ENCODE results near the gene MACROD2.

MACROD2 gene

DNA sequence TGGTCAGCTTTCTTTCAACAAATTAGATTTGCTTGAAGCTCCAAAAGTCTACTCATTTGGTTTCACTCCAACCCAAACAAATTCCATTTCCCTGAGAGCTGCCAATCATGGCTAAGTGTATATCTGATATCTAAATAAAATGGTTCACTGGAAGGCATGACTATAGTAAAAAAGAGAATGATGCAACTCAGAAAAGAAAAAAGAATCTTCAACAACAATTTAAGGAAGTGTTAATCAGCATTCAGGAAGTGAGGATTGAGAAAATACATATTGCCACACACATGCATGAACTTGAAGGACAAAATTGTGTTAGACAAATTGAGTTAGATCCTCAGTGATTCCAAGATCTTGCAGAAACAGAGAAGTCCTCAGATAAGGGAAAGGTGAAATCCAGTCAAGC lies 1315.0 kb downstream of the MACROD2 start:
- H3K4me3 ChIP-seq (ENCODE audit: low read length in 2 of 2): no peak overlapping the region
- H3K27ac ChIP-seq (ENCODE audit: low read length): no peak overlapping the region
- no peaks in the 10 kb centered on the region for H3K27me3 ChIP-seq (ENCODE audit: control insufficient read depth in 1 of 2, insufficient read depth in 2 of 2, low read length in 2 of 2)
- H3K9ac ChIP-seq (ENCODE audit: low read length in 2 of 2): no peak overlapping the region
- no peaks in the 10 kb centered on the region for H3K9me3 ChIP-seq (ENCODE audit: control insufficient read depth in 2 of 2, low read length in 2 of 2)
- H3K4me1 ChIP-seq (ENCODE audit: control insufficient read depth, insufficient read depth, low read length): no peaks in the 10 kb centered on the region
- no peaks in the 10 kb centered on the region for H3K36me3 ChIP-seq (ENCODE audit: control insufficient read depth in 2 of 2, insufficient read depth in 2 of 2, low read length in 2 of 2)

DNA sequence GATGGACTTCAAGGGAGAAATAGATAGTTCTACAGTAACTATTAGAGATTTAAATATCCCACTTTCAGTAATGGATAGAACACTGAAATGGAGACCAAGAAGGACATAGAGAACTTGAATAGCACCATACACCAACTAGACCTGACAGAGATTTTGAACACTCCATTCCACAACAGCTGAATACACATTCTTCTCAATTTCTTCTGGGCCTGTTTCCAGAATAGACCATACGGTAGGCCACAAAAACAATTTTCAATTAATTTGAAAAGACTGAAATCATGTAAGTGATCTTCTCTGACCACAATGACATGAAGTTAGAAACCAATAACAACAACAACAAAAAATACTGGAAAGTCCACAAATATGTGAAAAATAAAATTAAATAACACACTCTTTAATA lies 1321.2 kb downstream of the MACROD2 start:
- Histone ChIP-seq H3K36me3 (ENCODE audit: control insufficient read depth in 2 of 2, insufficient read depth in 2 of 2, low read length in 2 of 2) (no peaks in the 10 kb centered on the region), H3K27ac (ENCODE audit: low read length) (no peak overlapping the region), H3K27me3 (ENCODE audit: control insufficient read depth in 1 of 2, insufficient read depth in 2 of 2, low read length in 2 of 2) (no peaks in the 10 kb centered on the region), H3K4me3 (ENCODE audit: low read length in 2 of 2) (no peak overlapping the region), H3K4me1 (ENCODE audit: control insufficient read depth, insufficient read depth, low read length) (no peaks in the 10 kb centered on the region), H3K9me3 (ENCODE audit: control insufficient read depth in 2 of 2, low read length in 2 of 2) (no peaks in the 10 kb centered on the region), H3K9ac (ENCODE audit: low read length in 2 of 2) (no peak overlapping the region)

DNA sequence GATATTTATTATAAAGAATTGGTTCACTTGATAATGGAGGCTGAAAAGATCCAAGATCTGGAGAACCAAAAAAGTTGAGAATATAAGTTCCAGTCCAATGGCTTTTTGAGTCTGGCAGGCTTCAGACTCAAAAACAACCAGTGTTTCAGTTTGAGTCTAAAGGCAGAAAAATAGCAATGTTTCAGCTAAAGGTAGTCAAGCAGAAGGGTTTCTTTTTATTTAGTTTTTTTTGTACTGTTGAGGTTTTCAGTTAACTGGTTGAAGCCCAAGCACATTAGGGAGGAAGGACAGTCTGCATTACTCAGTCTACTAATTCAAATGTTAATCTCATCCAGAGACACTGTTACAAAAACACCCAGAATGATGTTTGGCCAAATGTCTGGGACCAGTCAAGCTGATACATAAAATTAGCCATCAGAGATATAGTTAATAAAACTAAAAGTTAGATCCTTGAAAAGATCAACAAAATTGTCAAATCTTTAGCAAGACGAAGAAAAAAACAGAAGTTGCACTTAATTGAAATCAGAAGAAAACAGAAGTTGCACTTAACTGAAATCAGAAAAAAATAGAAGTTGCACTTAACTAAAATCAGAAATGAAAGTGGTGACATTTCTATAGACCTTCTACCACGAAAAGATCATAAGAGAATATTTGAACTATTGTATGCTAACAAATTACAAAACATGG lies 1322.4 kb downstream of the MACROD2 start:
- Histone ChIP-seq H3K36me3 (ENCODE audit: control insufficient read depth in 2 of 2, insufficient read depth in 2 of 2, low read length in 2 of 2) (no peaks in the 10 kb centered on the region), H3K4me3 (ENCODE audit: low read length in 2 of 2) (no peak overlapping the region), H3K27ac (ENCODE audit: low read length) (no peak overlapping the region), H3K27me3 (ENCODE audit: control insufficient read depth in 1 of 2, insufficient read depth in 2 of 2, low read length in 2 of 2) (no peaks in the 10 kb centered on the region), H3K9me3 (ENCODE audit: control insufficient read depth in 2 of 2, low read length in 2 of 2) (no peaks in the 10 kb centered on the region), H3K9ac (ENCODE audit: low read length in 2 of 2) (no peak overlapping the region), H3K4me1 (ENCODE audit: control insufficient read depth, insufficient read depth, low read length) (no peaks in the 10 kb centered on the region)

DNA sequence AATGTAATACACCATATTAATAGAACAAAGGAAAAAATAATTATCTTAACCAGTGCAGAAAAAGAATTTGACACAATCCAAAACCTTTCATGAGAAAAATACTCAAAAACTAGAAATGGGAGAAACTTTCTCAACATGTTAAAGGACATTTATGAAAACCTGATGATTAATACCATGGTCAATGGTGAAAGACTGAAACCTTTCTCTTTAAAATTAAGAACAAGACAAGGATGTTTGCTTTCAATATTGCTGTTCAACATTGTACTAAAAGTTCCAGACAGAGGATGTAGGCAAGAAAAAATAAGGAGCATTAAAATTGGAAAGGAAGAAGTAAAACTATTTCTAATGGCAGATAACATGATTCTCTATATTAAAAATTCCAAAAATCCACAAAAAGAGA lies 1323.4 kb downstream of the MACROD2 start:
- H3K4me3 ChIP-seq (ENCODE audit: low read length in 2 of 2): no peak overlapping the region
- H3K36me3 ChIP-seq (ENCODE audit: control insufficient read depth in 2 of 2, insufficient read depth in 2 of 2, low read length in 2 of 2): no peaks in the 10 kb centered on the region
- H3K4me1 ChIP-seq (ENCODE audit: control insufficient read depth, insufficient read depth, low read length): no peaks in the 10 kb centered on the region
- H3K9ac ChIP-seq (ENCODE audit: low read length in 2 of 2): no peak overlapping the region
- H3K9me3 ChIP-seq (ENCODE audit: control insufficient read depth in 2 of 2, low read length in 2 of 2): no peaks in the 10 kb centered on the region
- no peaks in the 10 kb centered on the region for H3K27me3 ChIP-seq (ENCODE audit: control insufficient read depth in 1 of 2, insufficient read depth in 2 of 2, low read length in 2 of 2)
- no peak overlapping the region for H3K27ac ChIP-seq (ENCODE audit: low read length)

DNA sequence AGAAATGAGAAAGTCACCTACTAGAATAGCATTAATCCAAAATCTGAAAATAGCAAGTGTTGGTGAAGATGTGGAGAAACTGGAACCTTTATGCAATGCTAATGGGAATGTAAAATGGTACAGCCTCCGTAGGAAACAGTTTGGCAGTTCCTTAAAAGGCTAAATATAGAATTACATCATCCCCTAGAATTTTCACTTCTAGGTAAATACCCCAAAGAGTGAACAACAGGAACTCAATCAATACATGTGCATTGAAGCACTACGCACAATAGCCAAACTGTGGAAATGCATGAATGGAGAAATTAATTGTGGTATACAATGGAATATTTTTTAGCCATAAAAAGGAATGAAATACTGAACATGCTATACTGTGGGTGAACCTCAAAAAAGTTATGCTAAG lies 1324.1 kb downstream of the MACROD2 start:
- Histone ChIP-seq H3K27ac (ENCODE audit: low read length) (no peak overlapping the region), H3K27me3 (ENCODE audit: control insufficient read depth in 1 of 2, insufficient read depth in 2 of 2, low read length in 2 of 2) (no peaks in the 10 kb centered on the region), H3K4me1 (ENCODE audit: control insufficient read depth, insufficient read depth, low read length) (no peaks in the 10 kb centered on the region), H3K9ac (ENCODE audit: low read length in 2 of 2) (no peak overlapping the region), H3K4me3 (ENCODE audit: low read length in 2 of 2) (no peak overlapping the region), H3K9me3 (ENCODE audit: control insufficient read depth in 2 of 2, low read length in 2 of 2) (no peaks in the 10 kb centered on the region), H3K36me3 (ENCODE audit: control insufficient read depth in 2 of 2, insufficient read depth in 2 of 2, low read length in 2 of 2) (no peaks in the 10 kb centered on the region)

DNA sequence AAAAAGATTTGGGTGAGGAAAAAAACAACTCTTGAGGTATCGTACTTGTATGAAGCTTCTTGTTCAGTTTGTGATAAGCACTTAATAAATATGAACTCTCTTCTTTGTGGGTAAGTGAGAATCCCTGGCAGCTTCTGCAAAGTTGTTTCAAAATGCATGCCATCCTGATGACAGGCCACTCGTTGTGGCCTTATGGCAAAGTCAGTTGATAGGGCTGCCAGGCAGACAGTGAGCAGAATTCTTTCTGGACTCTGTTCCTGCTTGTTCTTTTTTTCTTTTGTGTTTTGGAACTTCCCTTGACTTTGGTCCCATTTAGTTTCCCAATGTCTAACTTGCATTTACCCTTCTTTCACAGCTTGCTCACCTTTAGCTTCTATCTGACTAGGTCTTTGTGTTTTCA lies 1325.6 kb downstream of the MACROD2 start:
- H3K9me3 ChIP-seq (ENCODE audit: control insufficient read depth in 2 of 2, low read length in 2 of 2): no peaks in the 10 kb centered on the region
- no peaks in the 10 kb centered on the region for H3K27me3 ChIP-seq (ENCODE audit: control insufficient read depth in 1 of 2, insufficient read depth in 2 of 2, low read length in 2 of 2)
- no peak overlapping the region for H3K4me3 ChIP-seq (ENCODE audit: low read length in 2 of 2)
- H3K36me3 ChIP-seq (ENCODE audit: control insufficient read depth in 2 of 2, insufficient read depth in 2 of 2, low read length in 2 of 2): no peaks in the 10 kb centered on the region
- no peak overlapping the region for H3K9ac ChIP-seq (ENCODE audit: low read length in 2 of 2)
- H3K27ac ChIP-seq (ENCODE audit: low read length): no peak overlapping the region
- no peaks in the 10 kb centered on the region for H3K4me1 ChIP-seq (ENCODE audit: control insufficient read depth, insufficient read depth, low read length)

DNA sequence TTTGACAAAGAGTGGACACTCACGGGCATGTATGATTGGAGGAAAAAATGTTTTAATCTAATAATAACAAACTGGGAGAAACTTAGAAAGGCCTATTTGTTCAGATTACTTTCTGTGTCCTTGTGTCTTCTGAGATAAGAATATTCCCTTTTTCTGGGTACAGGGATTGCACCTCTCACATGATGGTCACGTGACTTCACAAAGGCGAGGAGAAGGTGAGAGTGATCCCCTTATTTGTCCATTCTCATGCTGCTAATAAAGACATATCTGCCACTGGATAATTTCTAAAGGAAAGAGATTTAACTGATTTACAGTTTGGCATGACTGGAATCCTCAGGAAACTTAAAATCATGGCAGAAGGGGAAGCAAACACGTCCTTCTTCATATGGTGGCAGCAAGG lies 1331.8 kb downstream of the MACROD2 start:
- Histone ChIP-seq H3K4me3 (ENCODE audit: low read length in 2 of 2) (no peak overlapping the region), H3K9ac (ENCODE audit: low read length in 2 of 2) (no peak overlapping the region), H3K27ac (ENCODE audit: low read length) (no peak overlapping the region), H3K27me3 (ENCODE audit: control insufficient read depth in 1 of 2, insufficient read depth in 2 of 2, low read length in 2 of 2) (no peaks in the 10 kb centered on the region), H3K4me1 (ENCODE audit: control insufficient read depth, insufficient read depth, low read length) (no peaks in the 10 kb centered on the region), H3K36me3 (ENCODE audit: control insufficient read depth in 2 of 2, insufficient read depth in 2 of 2, low read length in 2 of 2) (no peaks in the 10 kb centered on the region), H3K9me3 (ENCODE audit: control insufficient read depth in 2 of 2, low read length in 2 of 2) (no peaks in the 10 kb centered on the region)

DNA sequence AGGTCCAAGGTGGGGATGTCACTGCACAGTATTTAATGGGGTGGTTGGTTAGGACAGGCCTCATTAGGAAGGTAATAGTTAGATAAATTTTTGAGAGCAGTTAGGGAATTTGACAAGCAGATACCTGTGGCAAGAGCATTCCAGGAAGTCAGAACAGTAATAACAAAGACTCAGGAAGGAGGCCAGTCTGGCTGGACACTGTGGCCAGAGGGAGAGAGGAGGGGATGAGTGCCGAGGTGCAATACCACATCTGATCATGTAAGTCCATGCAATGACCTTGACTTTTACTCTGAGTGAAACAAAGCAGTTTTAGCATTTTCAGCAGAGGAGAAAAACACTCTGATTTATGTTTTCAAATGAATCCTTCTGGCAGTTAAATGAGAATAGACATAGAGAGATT lies 1332.8 kb downstream of the MACROD2 start:
- Histone ChIP-seq H3K9ac (ENCODE audit: low read length in 2 of 2) (no peak overlapping the region), H3K4me3 (ENCODE audit: low read length in 2 of 2) (no peak overlapping the region), H3K9me3 (ENCODE audit: control insufficient read depth in 2 of 2, low read length in 2 of 2) (no peaks in the 10 kb centered on the region), H3K27me3 (ENCODE audit: control insufficient read depth in 1 of 2, insufficient read depth in 2 of 2, low read length in 2 of 2) (no peaks in the 10 kb centered on the region), H3K4me1 (ENCODE audit: control insufficient read depth, insufficient read depth, low read length) (no peaks in the 10 kb centered on the region), H3K27ac (ENCODE audit: low read length) (no peak overlapping the region), H3K36me3 (ENCODE audit: control insufficient read depth in 2 of 2, insufficient read depth in 2 of 2, low read length in 2 of 2) (no peaks in the 10 kb centered on the region)

DNA sequence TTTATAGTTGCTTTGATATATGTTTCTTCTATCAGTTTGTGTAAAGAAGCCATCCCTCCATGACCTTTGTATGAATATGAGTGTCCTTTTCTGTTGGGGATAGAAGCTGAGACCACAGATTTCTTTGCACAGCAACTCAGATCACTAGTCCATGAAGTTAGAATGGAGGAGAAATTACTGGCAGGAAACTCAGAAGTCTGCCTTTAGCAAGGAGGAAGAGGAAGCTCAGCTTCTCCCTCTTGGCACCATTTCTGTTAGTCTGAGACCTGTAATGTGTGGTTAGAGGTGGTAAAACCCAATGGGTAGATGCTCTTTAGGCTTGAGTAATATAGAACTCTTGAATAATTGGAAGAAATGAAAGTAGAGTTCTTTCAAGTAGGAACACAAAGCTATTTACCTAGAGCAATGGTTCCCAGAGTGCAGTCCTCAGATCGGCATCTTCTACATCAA lies 1337.4 kb downstream of the MACROD2 start:
- Histone ChIP-seq H3K27me3 (ENCODE audit: control insufficient read depth in 1 of 2, insufficient read depth in 2 of 2, low read length in 2 of 2) (no peaks in the 10 kb centered on the region), H3K36me3 (ENCODE audit: control insufficient read depth in 2 of 2, insufficient read depth in 2 of 2, low read length in 2 of 2) (no peaks in the 10 kb centered on the region), H3K4me3 (ENCODE audit: low read length in 2 of 2) (no peak overlapping the region), H3K4me1 (ENCODE audit: control insufficient read depth, insufficient read depth, low read length) (no peaks in the 10 kb centered on the region), H3K27ac (ENCODE audit: low read length) (no peak overlapping the region), H3K9ac (ENCODE audit: low read length in 2 of 2) (no peak overlapping the region), H3K9me3 (ENCODE audit: control insufficient read depth in 2 of 2, low read length in 2 of 2) (no peaks in the 10 kb centered on the region)

DNA sequence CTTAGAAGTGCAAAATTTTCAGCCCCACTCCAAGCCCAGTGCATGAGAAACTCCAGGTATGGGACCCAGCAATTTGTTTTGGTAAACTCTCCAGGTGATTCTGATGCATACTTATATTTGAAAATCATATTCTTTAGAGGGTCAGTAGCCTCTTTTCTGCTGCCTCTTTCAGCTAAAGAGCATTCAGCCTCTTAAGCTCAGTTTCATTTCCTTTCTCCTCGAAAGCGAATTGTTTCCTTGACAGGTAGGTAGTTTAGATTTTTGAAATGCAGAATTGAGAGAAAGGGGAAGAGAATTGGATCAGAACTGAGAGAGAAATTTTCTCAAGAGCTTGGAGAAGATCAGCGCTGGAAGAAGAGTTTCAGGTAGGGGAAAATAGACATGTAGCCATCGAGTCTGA lies 1337.9 kb downstream of the MACROD2 start:
- no peak overlapping the region for H3K9ac ChIP-seq (ENCODE audit: low read length in 2 of 2)
- no peaks in the 10 kb centered on the region for H3K4me1 ChIP-seq (ENCODE audit: control insufficient read depth, insufficient read depth, low read length)
- no peak overlapping the region for H3K4me3 ChIP-seq (ENCODE audit: low read length in 2 of 2)
- no peaks in the 10 kb centered on the region for H3K9me3 ChIP-seq (ENCODE audit: control insufficient read depth in 2 of 2, low read length in 2 of 2)
- H3K36me3 ChIP-seq (ENCODE audit: control insufficient read depth in 2 of 2, insufficient read depth in 2 of 2, low read length in 2 of 2): no peaks in the 10 kb centered on the region
- no peaks in the 10 kb centered on the region for H3K27me3 ChIP-seq (ENCODE audit: control insufficient read depth in 1 of 2, insufficient read depth in 2 of 2, low read length in 2 of 2)
- H3K27ac ChIP-seq (ENCODE audit: low read length): no peak overlapping the region

DNA sequence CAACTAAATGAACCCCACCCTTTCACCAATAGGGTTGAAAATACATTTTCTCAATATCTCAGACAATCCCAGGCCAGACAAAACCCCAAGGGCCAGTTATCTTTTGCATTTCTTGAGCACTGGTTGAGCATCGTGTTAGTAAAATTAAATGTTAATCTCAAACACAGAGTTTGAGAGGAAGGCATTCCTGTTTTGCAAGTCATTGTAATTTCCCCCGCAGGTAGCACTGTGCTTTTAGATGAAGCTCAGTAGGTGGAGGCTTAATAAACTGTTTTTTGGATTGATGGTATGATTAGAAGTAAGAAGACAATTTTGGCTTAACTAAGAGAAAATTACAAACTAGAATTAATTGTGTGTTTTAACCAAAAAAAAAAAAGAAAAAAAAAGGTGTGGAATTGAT lies 1340.7 kb downstream of the MACROD2 start:
- Histone ChIP-seq H3K36me3 (ENCODE audit: control insufficient read depth in 2 of 2, insufficient read depth in 2 of 2, low read length in 2 of 2) (no peaks in the 10 kb centered on the region), H3K4me1 (ENCODE audit: control insufficient read depth, insufficient read depth, low read length) (peaks cover 3% of the 10 kb centered on the region), H3K27me3 (ENCODE audit: control insufficient read depth in 1 of 2, insufficient read depth in 2 of 2, low read length in 2 of 2) (no peaks in the 10 kb centered on the region), H3K9me3 (ENCODE audit: control insufficient read depth in 2 of 2, low read length in 2 of 2) (no peaks in the 10 kb centered on the region), H3K9ac (ENCODE audit: low read length in 2 of 2) (no peak overlapping the region), H3K27ac (ENCODE audit: low read length) (no peak overlapping the region), H3K4me3 (ENCODE audit: low read length in 2 of 2) (no peak overlapping the region)
